ENCODE data around the gene WDR5. TPM values are rescaled to one million over a fixed set of nuclear protein-coding genes. Genes with fewer than 3 reads are reported as not detected.

The WDR5 gene
- total RNA-seq, 1 donor, result 22.0 TPM

GRCh38 chr9:134153450-134153849 lies 17.6 kb downstream of the WDR5 start:
- DNase-seq (ENCODE audit: low read depth), result no peak
- no peak overlapping the region for H3K4me3 ChIP-seq (ENCODE audit: low read depth, low read length)
- TF ChIP-seq, protein P1, sequence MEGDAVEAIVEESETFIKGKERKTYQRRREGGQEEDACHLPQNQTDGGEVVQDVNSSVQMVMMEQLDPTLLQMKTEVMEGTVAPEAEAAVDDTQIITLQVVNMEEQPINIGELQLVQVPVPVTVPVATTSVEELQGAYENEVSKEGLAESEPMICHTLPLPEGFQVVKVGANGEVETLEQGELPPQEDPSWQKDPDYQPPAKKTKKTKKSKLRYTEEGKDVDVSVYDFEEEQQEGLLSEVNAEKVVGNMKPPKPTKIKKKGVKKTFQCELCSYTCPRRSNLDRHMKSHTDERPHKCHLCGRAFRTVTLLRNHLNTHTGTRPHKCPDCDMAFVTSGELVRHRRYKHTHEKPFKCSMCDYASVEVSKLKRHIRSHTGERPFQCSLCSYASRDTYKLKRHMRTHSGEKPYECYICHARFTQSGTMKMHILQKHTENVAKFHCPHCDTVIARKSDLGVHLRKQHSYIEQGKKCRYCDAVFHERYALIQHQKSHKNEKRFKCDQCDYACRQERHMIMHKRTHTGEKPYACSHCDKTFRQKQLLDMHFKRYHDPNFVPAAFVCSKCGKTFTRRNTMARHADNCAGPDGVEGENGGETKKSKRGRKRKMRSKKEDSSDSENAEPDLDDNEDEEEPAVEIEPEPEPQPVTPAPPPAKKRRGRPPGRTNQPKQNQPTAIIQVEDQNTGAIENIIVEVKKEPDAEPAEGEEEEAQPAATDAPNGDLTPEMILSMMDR (IDR thresholded peaks at IDR 0.05; ENCODE audit: insufficient read depth, low read depth, low read length), result no peak

GRCh38 chr9:134154262-134154701 lies 18.4 kb downstream of the WDR5 start:
- TF ChIP-seq, protein P1 (IDR thresholded peaks at IDR 0.05; ENCODE audit: insufficient read depth, low read depth, low read length), result no peak
- H3K4me3 ChIP-seq (ENCODE audit: low read depth, low read length), result no peak overlapping the region
- DNase-seq (ENCODE audit: low read depth), result no peak

GRCh38 chr9:134155812-134156377 lies 20.0 kb downstream of the WDR5 start:
- H3K4me3 ChIP-seq (ENCODE audit: low read depth, low read length), result no peak overlapping the region
- no peak for DNase-seq (ENCODE audit: low read depth)
- TF ChIP-seq, protein P1 (IDR thresholded peaks at IDR 0.05; ENCODE audit: insufficient read depth, low read depth, low read length), result no peak

DNA sequence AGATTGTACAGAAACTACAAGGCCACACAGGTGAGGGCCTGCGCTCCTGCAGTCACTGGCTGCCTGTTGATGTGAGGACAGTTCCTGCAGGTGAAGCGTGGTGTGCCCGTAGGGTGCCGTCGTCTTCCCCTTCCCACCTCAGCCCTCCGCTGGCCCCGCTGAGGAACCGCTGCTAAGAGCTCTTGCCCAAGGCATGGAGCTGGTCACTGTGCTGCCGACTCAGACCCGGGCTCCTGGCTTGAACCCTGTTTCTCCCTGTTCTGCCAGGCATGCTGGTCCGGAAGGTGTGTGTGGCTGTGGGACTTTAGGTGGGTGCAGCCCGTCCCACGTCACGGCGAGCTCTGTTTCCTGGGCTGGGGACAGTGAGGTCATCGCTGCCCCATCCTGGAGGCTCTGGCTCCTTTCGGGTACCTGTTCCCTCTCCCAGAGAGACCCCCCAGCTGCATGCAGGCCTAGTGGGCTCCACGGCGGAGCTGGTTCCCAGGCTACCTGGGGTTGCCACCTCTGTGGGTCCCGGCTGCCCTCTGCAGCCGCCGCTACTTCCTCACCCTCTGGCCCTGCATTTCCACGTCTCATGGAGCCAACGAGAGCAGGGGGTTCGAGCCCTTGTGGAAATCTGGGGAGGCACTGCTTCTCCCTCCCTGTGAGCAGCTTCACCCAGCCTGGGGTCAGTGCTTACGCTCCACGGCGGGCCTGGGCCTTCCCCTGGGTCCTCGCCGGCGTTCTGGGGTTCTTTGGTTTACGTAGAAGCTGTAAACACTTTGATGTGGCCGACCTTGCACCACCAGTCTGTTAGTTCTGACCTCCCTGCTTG lies 20.9 kb downstream of the WDR5 start:
- TF ChIP-seq, protein P1 (IDR thresholded peaks at IDR 0.05; ENCODE audit: insufficient read depth, low read depth, low read length), result no peak

DNA sequence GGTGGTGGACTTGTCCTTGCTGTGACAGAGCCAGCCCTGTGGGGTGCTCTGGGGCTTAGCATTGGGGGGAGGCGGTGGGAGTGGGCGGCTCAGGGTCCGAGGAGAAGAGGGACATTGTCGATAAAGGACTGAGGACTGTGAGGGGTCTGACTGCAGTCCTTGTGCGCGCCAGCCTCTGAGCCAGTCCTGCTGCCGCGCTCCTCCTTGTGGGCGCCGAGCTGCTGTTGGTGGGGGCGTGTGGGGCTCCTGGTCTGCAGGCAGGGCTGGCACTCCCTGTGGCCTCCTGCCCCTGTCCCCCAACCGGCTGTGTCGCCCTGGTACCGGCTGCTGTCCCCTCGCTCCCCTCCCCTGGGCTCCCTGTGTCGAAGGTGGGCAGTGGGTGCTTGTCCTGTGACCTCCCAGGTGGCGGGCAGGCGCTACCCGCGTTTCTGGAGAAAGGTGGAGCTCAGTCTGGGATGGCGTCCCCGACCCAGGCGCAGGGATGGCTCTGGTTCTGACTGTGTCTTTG lies 21.6 kb downstream of the WDR5 start:
- TF ChIP-seq, protein P1 (IDR thresholded peaks at IDR 0.05; ENCODE audit: insufficient read depth, low read depth, low read length), result no peak
- DNase-seq (ENCODE audit: low read depth), result no peak
- H3K4me3 ChIP-seq (ENCODE audit: low read depth, low read length), result no peak overlapping the region

More for the DNA sequence above, 20.9 kb downstream of the WDR5 start:
- no peak for DNase-seq (ENCODE audit: low read depth)
- no peak overlapping the region for H3K4me3 ChIP-seq (ENCODE audit: low read depth, low read length)

DNA sequence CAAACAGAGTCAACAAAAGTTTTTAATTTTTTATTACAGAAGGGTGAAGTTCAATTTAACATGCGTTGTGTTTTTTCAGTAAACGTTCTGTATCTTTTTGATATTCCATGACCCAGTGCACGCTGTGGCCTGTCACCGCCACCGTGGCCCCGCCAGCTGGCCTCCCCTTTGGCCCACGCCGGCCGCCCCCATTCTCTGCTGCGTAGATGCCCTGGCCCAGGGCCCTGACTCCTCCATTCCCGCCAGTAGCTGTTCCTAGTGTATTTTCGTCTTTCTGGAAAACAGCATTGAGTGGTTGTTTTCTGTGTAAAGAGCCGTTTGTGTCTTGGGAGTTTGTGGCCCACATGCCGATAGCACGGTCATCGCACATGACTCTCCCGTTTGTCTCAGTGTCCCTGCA lies 22.4 kb downstream of the WDR5 start:
- no peak overlapping the region for H3K4me3 ChIP-seq (ENCODE audit: low read depth, low read length)
- TF ChIP-seq, protein P1 (IDR thresholded peaks at IDR 0.05; ENCODE audit: insufficient read depth, low read depth, low read length), result no peak
- DNase-seq (ENCODE audit: low read depth), result no peak

All from fibroblast of villous mesenchyme (primary cell).